NT2/D1 (cell line): Measurements from ENCODE around the gene IMMP2L.
"Not testable (repeated sequence)": the region's sequence is repeated elsewhere in the genome, so short reads cannot be mapped to it uniquely, and the experiment has no call there.

Source experiments
- YY1 ChIP-seq: IDR thresholded peaks from 2 replicates; pipeline ENCODE4 v1.6.1; 2011; ENCODE audit not compliant: insufficient read length, insufficient read depth
- ZNF274 ChIP-seq: IDR thresholded peaks from 2 replicates; pipeline ENCODE4 v1.6.1; 2011; ENCODE audit warnings: mild to moderate bottlenecking, low read depth, low read length

- not testable (repeated sequence) for TF ChIP-seq ZNF274, YY1
These were observed 60.5 kb downstream of the IMMP2L start for GRCh38 chr7:111501799-111502198.
